ENCODE results near the gene PDZD11. TPM values are rescaled to one million over a fixed set of nuclear protein-coding genes. Genes with fewer than 3 reads are reported as not detected.
"Not testable (repeated sequence)": the region's sequence is repeated elsewhere in the genome, so short reads cannot be mapped to it uniquely, and the experiment has no call there.

Gene PDZD11
- total RNA-seq, 1 donor from 2014 or later, result 38.3 TPM

DNA sequence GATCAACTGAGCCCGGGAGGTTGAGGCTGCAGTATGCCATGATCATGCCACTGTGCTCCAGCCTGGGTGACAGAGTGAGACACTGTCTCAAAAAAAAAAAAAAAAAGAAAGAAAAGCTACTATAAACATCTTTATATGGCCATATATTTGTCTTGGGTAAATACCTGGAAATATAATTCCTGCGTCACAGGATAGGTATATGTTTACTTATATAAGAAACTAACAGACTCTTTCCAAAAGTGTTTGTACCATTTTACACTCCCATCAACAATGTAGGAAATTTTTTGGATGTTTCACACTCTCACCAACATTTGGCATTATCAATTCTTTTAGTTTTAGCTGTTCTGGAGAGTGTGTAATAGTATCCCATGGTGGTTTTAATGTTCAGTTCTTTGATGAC lies 42.5 kb downstream of the PDZD11 start:
- H3K4me1 Mint-ChIP-seq, result no peaks in the 10 kb centered on the region
- H3K4me3 Mint-ChIP-seq, result no peak overlapping the region
- DNase-seq (ENCODE audit: low read depth, low spot score), result no peak
- H3K36me3 Mint-ChIP-seq (ENCODE audit: low read depth), result peaks cover 5% of the 10 kb centered on the region
- H3K27me3 Mint-ChIP-seq (ENCODE audit: low read depth), result no peaks in the 10 kb centered on the region
- TF ChIP-seq, protein P1, sequence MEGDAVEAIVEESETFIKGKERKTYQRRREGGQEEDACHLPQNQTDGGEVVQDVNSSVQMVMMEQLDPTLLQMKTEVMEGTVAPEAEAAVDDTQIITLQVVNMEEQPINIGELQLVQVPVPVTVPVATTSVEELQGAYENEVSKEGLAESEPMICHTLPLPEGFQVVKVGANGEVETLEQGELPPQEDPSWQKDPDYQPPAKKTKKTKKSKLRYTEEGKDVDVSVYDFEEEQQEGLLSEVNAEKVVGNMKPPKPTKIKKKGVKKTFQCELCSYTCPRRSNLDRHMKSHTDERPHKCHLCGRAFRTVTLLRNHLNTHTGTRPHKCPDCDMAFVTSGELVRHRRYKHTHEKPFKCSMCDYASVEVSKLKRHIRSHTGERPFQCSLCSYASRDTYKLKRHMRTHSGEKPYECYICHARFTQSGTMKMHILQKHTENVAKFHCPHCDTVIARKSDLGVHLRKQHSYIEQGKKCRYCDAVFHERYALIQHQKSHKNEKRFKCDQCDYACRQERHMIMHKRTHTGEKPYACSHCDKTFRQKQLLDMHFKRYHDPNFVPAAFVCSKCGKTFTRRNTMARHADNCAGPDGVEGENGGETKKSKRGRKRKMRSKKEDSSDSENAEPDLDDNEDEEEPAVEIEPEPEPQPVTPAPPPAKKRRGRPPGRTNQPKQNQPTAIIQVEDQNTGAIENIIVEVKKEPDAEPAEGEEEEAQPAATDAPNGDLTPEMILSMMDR (conservative IDR thresholded peaks at IDR 0.05), result no peak
- peaks cover 5% of the 10 kb centered on the region for H3K9me3 Mint-ChIP-seq
- no peak overlapping the region for H3K27ac Mint-ChIP-seq (ENCODE audit: unreplicated experiment)

GRCh38 chrX:70244881-70245280 lies 44.8 kb downstream of the PDZD11 start:
- TF ChIP-seq, protein P1 (conservative IDR thresholded peaks at IDR 0.05), result no peak
- Mint-ChIP-seq H3K4me1 (no peaks in the 10 kb centered on the region), H3K27ac (ENCODE audit: unreplicated experiment) (no peak overlapping the region), H3K36me3 (ENCODE audit: low read depth) (peaks cover 2% of the 10 kb centered on the region), H3K27me3 (ENCODE audit: low read depth) (no peaks in the 10 kb centered on the region), H3K4me3 (no peak overlapping the region), H3K9me3 (peaks cover 7% of the 10 kb centered on the region)
- DNase-seq (ENCODE audit: low read depth, low spot score), result no peak

DNA sequence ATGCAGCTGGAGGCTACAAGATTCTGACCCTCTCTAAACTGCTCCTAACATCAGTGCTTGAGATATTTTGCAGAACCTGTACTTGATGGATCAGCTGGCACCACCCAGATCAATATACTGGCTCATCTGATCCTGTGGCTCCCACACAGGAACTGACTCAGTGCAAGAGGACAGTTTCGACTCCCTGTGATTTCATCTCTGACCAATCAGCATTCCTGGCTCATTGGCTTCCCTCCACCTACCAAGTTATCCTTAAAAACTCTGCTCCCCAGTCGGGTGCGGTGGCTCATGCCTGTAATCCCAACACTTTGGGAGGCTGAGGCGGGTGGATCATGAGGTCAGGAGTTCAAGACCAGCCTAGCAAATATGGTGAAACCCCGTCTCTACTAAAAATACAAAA lies 46.1 kb downstream of the PDZD11 start:
- not testable (repeated sequence) for H3K9me3 Mint-ChIP-seq; H3K4me3 Mint-ChIP-seq; H3K27ac Mint-ChIP-seq (ENCODE audit: unreplicated experiment); H3K27me3 Mint-ChIP-seq (ENCODE audit: low read depth); H3K36me3 Mint-ChIP-seq (ENCODE audit: low read depth); H3K4me1 Mint-ChIP-seq; DNase-seq (ENCODE audit: low read depth, low spot score)

GRCh38 chrX:70241501-70241900 lies 48.2 kb downstream of the PDZD11 start:
- Mint-ChIP-seq H3K4me3 (no peak overlapping the region), H3K36me3 (ENCODE audit: low read depth) (peaks cover 2% of the 10 kb centered on the region), H3K9me3 (peaks cover 6% of the 10 kb centered on the region), H3K4me1 (no peaks in the 10 kb centered on the region), H3K27ac (ENCODE audit: unreplicated experiment) (no peak overlapping the region), H3K27me3 (ENCODE audit: low read depth) (no peaks in the 10 kb centered on the region)
- TF ChIP-seq, protein P1 (conservative IDR thresholded peaks at IDR 0.05), result no peak
- no peak for DNase-seq (ENCODE audit: low read depth, low spot score)

DNA sequence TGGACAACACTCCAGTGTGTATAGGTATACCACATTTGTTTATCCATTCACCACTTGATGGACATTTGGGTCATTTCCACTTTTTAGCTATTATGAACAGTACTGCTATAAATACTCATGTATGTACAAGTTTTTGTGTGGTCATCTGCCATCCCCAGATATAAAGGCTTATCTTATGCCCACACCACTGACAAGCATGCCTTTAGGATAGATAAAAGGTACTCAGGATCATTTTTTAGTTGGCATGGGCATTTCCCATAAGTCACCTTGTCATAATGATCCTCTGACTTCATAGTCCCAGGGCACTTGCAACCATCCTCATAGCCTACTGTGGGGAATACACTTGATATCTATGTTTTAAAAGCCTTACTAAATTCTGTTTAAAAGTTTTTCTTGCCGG lies 49.0 kb downstream of the PDZD11 start:
- TF ChIP-seq, protein P1 (conservative IDR thresholded peaks at IDR 0.05), result no peak
- H3K4me1 Mint-ChIP-seq, result no peaks in the 10 kb centered on the region

More for the DNA sequence above, 49.0 kb downstream of the PDZD11 start:
- DNase-seq (ENCODE audit: low read depth, low spot score), result no peak
- H3K9me3 Mint-ChIP-seq, result peaks cover 9% of the 10 kb centered on the region
- no peaks in the 10 kb centered on the region for H3K27me3 Mint-ChIP-seq (ENCODE audit: low read depth)
- no peak overlapping the region for H3K4me3 Mint-ChIP-seq
- H3K27ac Mint-ChIP-seq (ENCODE audit: unreplicated experiment), result no peak overlapping the region
- H3K36me3 Mint-ChIP-seq (ENCODE audit: low read depth), result peaks cover 2% of the 10 kb centered on the region

Other genes with a start within 250 kb of the PDZD11 start
- gene AWAT2, start 240.0 kb downstream of the PDZD11 start, total RNA-seq, result not detected in 2 replicates
- gene OTUD6A, start 227.5 kb downstream of the PDZD11 start, total RNA-seq, result not detected in 2 replicates
- gene IGBP1, start 156.5 kb downstream of the PDZD11 start, total RNA-seq, result 36.9 and 38.3 TPM in 2 replicates
- not detected in 2 replicates for gene DGAT2L6, start 112.4 kb downstream of the PDZD11 start, total RNA-seq
- not detected in 2 replicates for gene AWAT1, start 55.3 kb downstream of the PDZD11 start, total RNA-seq
- gene P2RY4, start 29.7 kb downstream of the PDZD11 start, total RNA-seq, result 0.19 TPM in 1 of 2 replicates, not detected in the other
- not detected in 2 replicates for gene ARR3, start 21.6 kb downstream of the PDZD11 start, total RNA-seq
- not detected in 2 replicates for gene RAB41, start 7.8 kb downstream of the PDZD11 start, total RNA-seq
- 57.8 and 58.5 TPM in 2 replicates for gene KIF4A, start 177 bp upstream of the PDZD11 start, total RNA-seq
- 5.3 and 6.0 TPM in 2 replicates for gene GDPD2, start 133.4 kb upstream of the PDZD11 start, total RNA-seq
- gene DLG3, start 154.9 kb upstream of the PDZD11 start, total RNA-seq, result 54.3 and 65.6 TPM in 2 replicates

Measured in neural crest cell (in vitro differentiated cells).